DOHH2 (cell line): ENCODE data around the gene SKAP1.

Experiments used
- EZH2phosphoT487 ChIP-seq: fragments of 200-600 bp; sonication (generic); IDR thresholded peaks from 2 replicates; pipeline ENCODE4 v1.6.1; 2017; ENCODE audit warnings: borderline replicate concordance, mild to moderate bottlenecking, antibody characterized with exemption, low read length, moderate library complexity, mixed read lengths
- TF ChIP-seq, protein P1 (sequence below): fragments of 200-600 bp; sonication (generic); IDR thresholded peaks from one replicate; pipeline ENCODE4 v1.5.1; 2014; ENCODE audit warnings: antibody characterized with exemption, mild to moderate bottlenecking, low read depth, low read length; ENCODE audit not compliant: poor library complexity, severe bottlenecking

DNA sequence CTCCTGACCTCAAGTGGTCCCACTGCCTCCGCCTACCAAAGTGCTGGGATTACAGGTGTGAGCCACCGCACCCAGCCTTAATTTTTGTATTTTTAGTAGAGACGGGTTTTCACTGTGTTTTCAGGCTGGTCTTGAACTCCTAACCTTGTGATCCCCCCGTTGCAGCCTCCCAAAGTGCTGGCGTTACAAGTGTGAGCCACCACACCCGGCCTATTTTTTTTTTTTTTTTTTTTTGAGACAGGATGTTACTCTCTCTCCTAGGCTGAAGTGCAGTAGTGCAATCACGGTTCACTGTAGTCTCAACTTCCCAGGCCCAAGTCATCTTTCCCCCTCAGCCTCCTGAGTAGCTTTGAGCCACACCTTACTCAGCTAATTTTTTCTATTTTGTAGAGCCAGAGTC, 325.6 kb downstream of the SKAP1 start:
- TF ChIP-seq, protein P1, sequence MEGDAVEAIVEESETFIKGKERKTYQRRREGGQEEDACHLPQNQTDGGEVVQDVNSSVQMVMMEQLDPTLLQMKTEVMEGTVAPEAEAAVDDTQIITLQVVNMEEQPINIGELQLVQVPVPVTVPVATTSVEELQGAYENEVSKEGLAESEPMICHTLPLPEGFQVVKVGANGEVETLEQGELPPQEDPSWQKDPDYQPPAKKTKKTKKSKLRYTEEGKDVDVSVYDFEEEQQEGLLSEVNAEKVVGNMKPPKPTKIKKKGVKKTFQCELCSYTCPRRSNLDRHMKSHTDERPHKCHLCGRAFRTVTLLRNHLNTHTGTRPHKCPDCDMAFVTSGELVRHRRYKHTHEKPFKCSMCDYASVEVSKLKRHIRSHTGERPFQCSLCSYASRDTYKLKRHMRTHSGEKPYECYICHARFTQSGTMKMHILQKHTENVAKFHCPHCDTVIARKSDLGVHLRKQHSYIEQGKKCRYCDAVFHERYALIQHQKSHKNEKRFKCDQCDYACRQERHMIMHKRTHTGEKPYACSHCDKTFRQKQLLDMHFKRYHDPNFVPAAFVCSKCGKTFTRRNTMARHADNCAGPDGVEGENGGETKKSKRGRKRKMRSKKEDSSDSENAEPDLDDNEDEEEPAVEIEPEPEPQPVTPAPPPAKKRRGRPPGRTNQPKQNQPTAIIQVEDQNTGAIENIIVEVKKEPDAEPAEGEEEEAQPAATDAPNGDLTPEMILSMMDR: no peak
- TF ChIP-seq EZH2phosphoT487: no peak
